HG03439 (cell line): ENCODE data around the gene ASB16.
A peak's percentile ranks its signal among the peaks of the same experiment; 100 is the strongest.
"Not testable (repeated sequence)": the region's sequence is repeated elsewhere in the genome, so short reads cannot be mapped to it uniquely, and the experiment has no call there.

ENCODE experiments used
- ATAC-seq: cut with Tn5 transposase; IDR thresholded peaks from one replicate; pipeline ENCODE4 v1.9.1; 2021; ENCODE audit warnings: mild to moderate bottlenecking, moderate library complexity; ENCODE audit not compliant: unreplicated experiment

ASB16 gene

GRCh38 chr17:44147812-44148211, 22.7 kb upstream of the ASB16 start:
- no peak for ATAC-seq

GRCh38 chr17:44149066-44149465, 21.4 kb upstream of the ASB16 start:
- not testable (repeated sequence) for ATAC-seq

- no peak for ATAC-seq
Measured at GRCh38 chr17:44149750-44150329, 20.7 kb upstream of the ASB16 start.

GRCh38 chr17:44152875-44153274, 17.6 kb upstream of the ASB16 start:
- ATAC-seq: no peak

- ATAC-seq: no peak
Measured at GRCh38 chr17:44155488-44155887, 15.0 kb upstream of the ASB16 start.

GRCh38 chr17:44159519-44160210, 10.8 kb upstream of the ASB16 start:
- ATAC-seq: no peak

- no peak for ATAC-seq
Measured at GRCh38 chr17:44164476-44164875, 6.0 kb upstream of the ASB16 start.

GRCh38 chr17:44167181-44167861, 3.2 kb upstream of the ASB16 start:
- ATAC-seq: no peak

- no peak for ATAC-seq
Measured at GRCh38 chr17:44170135-44170498, 387 bp upstream of the ASB16 start.

- ATAC-seq: no peak
Measured at GRCh38 chr17:44171931-44172455, 1.5 kb downstream of the ASB16 start.

GRCh38 chr17:44174427-44174826, 3.9 kb downstream of the ASB16 start:
- ATAC-seq: no peak

- no peak for ATAC-seq
Measured at GRCh38 chr17:44176257-44176656, 5.8 kb downstream of the ASB16 start.

- no peak for ATAC-seq
Measured at GRCh38 chr17:44176671-44177501, 6.4 kb downstream of the ASB16 start.

- ATAC-seq: no peak
Measured at GRCh38 chr17:44177640-44178039, 7.1 kb downstream of the ASB16 start.

GRCh38 chr17:44178133-44178532, 7.6 kb downstream of the ASB16 start:
- ATAC-seq: no peak

GRCh38 chr17:44183024-44183423, 12.5 kb downstream of the ASB16 start:
- no peak for ATAC-seq

GRCh38 chr17:44184212-44184810, 13.8 kb downstream of the ASB16 start:
- ATAC-seq: no peak

GRCh38 chr17:44186307-44187130, 16.0 kb downstream of the ASB16 start, which contains the start of gene TMUB2:
TSS of gene TMUB2 (plus strand) at chr17:44186972. CDS start at chr17:44187709, 737 bp downstream.
- peak; percentile 87 for ATAC-seq

GRCh38 chr17:44187131-44187899, 16.8 kb downstream of the ASB16 start:
- peak; percentile 46 for ATAC-seq
